ENCODE results near the gene TPST2. TPM values are rescaled to one million over a fixed set of nuclear protein-coding genes. Genes with fewer than 3 reads are reported as not detected.

Gene TPST2
- total and polyA plus RNA-seq, 3 donors from 2014 or later: 32.8 to 218 (median 169) TPM

DNA sequence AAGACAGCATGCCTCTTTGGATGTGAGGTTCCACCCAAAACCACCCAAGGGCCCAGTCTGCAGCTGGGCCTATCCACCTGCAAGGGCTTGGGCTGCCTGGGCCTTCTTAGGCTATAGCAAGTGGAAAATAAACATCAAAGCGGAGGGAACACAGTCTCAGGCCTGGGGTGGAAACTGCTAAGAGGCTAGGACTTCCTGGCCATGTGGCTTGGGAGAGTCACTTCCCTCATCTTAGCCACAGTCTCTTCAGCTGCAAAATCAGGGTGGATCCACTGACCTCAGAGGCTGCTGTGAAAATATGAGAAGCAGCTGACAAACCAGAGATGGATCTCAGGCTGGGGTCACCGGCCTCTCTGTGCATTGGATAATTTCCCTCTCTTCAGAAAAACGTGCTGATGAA is 47.1 kb downstream of the TPST2 start:
- no peak for TF ChIP-seq POLR2A (IDR thresholded peaks at IDR 0.05)
- TF ChIP-seq, protein P1, sequence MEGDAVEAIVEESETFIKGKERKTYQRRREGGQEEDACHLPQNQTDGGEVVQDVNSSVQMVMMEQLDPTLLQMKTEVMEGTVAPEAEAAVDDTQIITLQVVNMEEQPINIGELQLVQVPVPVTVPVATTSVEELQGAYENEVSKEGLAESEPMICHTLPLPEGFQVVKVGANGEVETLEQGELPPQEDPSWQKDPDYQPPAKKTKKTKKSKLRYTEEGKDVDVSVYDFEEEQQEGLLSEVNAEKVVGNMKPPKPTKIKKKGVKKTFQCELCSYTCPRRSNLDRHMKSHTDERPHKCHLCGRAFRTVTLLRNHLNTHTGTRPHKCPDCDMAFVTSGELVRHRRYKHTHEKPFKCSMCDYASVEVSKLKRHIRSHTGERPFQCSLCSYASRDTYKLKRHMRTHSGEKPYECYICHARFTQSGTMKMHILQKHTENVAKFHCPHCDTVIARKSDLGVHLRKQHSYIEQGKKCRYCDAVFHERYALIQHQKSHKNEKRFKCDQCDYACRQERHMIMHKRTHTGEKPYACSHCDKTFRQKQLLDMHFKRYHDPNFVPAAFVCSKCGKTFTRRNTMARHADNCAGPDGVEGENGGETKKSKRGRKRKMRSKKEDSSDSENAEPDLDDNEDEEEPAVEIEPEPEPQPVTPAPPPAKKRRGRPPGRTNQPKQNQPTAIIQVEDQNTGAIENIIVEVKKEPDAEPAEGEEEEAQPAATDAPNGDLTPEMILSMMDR (IDR thresholded peaks at IDR 0.05): no peak
- no peak overlapping the region for H3K4me3 ChIP-seq
- intact Hi-C loops (cut with DNase I; ENCODE audit: low total_unique reads): no loop called here
- no peaks in the 10 kb centered on the region for H3K27me3 ChIP-seq
- no peak for DNase-seq
- H3K36me3 ChIP-seq (ENCODE audit: low read depth, missing control alignments): no peaks in the 10 kb centered on the region
- H3K9me3 ChIP-seq: no peaks in the 10 kb centered on the region
- H3K4me1 ChIP-seq: peaks cover 12% of the 10 kb centered on the region
- WGBS, 2 donors: 80 to 90% methylated on average over 3 of the region's 3 CpGs
- H3K27ac ChIP-seq: no peak overlapping the region

DNA sequence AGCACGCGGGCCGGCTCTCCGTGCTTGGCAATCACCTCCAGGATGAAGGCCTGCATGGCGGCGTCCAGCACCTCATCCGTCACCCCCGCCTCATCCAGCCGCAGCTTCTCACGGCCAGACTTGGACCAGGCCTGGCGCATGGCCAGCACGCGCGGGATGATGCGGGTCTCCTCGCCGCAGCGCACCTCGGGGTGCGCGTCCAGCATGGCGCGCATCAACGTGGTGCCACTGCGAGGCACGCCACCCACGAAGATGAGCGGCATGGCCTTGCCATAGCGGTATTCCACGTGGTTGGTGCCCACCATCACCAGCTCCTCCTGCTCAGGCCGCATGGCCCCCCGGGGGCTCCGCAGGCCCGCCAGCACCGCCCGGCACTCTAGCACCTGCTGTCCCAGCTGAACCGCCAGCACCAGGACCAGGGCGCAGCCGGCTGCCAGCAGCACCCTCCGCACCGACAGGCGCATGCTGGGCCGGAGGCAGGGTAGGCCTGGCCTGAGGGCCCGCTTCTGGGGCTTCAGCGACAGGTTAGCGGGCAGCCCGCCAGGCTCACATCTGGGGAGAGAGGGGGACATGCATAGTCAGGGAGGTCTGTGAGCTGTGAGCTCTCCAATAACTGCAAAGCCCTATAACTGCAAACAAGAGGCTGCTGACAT is 48.6 kb downstream of the TPST2 start:
- Histone ChIP-seq H3K27ac (no peak overlapping the region), H3K9me3 (no peaks in the 10 kb centered on the region), H3K36me3 (ENCODE audit: low read depth, missing control alignments) (no peaks in the 10 kb centered on the region), H3K4me1 (peaks cover 7% of the 10 kb centered on the region), H3K27me3 (no peaks in the 10 kb centered on the region), H3K4me3 (no peak overlapping the region)
- TF ChIP-seq, protein P1 (IDR thresholded peaks at IDR 0.05): no peak
- TF ChIP-seq POLR2A (IDR thresholded peaks at IDR 0.05): no peak
- DNase-seq: no peak
- intact Hi-C loops (cut with DNase I; ENCODE audit: low total_unique reads): no loop called here
- 91% methylated on average over 40 of the region's 47 CpGs; no CpG with 5 or more reads in 1 of the 2 donors for whole genome bisulfite sequencing, 2 donors

DNA sequence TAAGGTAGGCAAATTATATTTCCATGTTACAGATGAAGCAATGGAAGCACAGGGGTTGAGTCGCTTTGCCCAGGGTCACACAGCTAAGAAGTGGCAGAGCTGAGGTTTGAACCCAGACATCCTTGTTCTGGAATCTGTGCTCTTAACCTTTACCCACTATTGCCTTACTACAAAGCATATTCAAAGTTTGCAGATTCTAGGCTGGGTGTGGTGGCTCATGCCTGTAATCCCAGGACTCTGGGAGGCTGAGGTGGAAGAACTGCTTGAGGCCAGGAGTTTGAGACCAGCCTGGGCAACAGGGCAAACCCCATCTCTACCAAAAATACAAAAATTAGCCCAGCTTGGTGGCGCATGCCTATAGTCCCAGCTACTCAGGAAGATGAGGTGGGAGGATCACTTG is 49.8 kb downstream of the TPST2 start:
- no peak for TF ChIP-seq POLR2A (IDR thresholded peaks at IDR 0.05)
- TF ChIP-seq, protein P1 (IDR thresholded peaks at IDR 0.05): no peak
- Histone ChIP-seq H3K4me3 (no peak overlapping the region), H3K9me3 (no peaks in the 10 kb centered on the region), H3K27ac (no peak overlapping the region), H3K36me3 (ENCODE audit: low read depth, missing control alignments) (no peaks in the 10 kb centered on the region), H3K4me1 (peaks cover 7% of the 10 kb centered on the region), H3K27me3 (no peaks in the 10 kb centered on the region)
- intact Hi-C loops (cut with DNase I; ENCODE audit: low total_unique reads): no loop called here
- DNase-seq: no peak
- 86 to 88% methylated on average over 2 of the region's 2 CpGs for WGBS, 2 donors

DNA sequence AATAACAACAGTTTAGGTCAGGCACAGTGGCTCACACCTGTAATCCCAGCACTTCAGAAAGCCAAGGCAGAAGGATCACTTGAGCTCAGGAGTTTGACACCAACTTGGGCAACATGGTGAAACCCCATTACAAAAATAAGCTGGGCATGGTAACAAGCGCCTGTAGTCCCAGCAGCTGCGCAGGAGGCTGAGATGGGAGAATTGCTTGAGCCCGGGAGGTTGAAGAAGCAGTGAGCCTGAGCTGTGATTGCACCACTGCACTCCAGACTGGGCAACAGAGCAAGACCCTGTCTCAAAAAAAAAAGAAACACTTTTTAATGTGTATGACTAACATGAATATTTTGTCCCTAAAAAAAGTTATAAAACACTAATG is 53.2 kb downstream of the TPST2 start:
- no peak for DNase-seq
- TF ChIP-seq, protein P1 (IDR thresholded peaks at IDR 0.05): no peak
- no peak for TF ChIP-seq POLR2A (IDR thresholded peaks at IDR 0.05)
- intact Hi-C loops (cut with DNase I; ENCODE audit: low total_unique reads): no loop called here
- H3K9me3 ChIP-seq: no peaks in the 10 kb centered on the region
- 93 to 100% methylated on average over 3 of the region's 3 CpGs for WGBS, 2 donors
- no peaks in the 10 kb centered on the region for H3K36me3 ChIP-seq (ENCODE audit: low read depth, missing control alignments)
- no peaks in the 10 kb centered on the region for H3K4me1 ChIP-seq
- H3K27me3 ChIP-seq: no peaks in the 10 kb centered on the region
- no peak overlapping the region for H3K27ac ChIP-seq
- H3K4me3 ChIP-seq: no peak overlapping the region

Data from testis (tissue), 3 donors.